Neuronal stem cell (in vitro differentiated cells): ENCODE results near the gene FNDC8.
A peak's percentile ranks its signal among the peaks of the same experiment; 100 is the strongest.

ENCODE experiments used
- DNase-seq: peaks from one replicate; pipeline ENCODE4 v3.0.0-alpha.2; 2013; ENCODE audit warnings: low spot score
- H2AFZ ChIP-seq: one replicate; pipeline ENCODE4 v1.6.1; 2013; ENCODE audit warnings: mild to moderate bottlenecking, low read length, inconsistent platforms
- H2AK5ac ChIP-seq: 2 replicates; pipeline ENCODE4 v1.6.1; 2013; ENCODE audit warnings: low read depth, mild to moderate bottlenecking, inconsistent platforms, low read length, moderate library complexity, mixed read lengths
- H2BK120ac ChIP-seq: 2 replicates; pipeline ENCODE4 v1.6.1; 2013; ENCODE audit warnings: low read depth, mild to moderate bottlenecking, inconsistent platforms, low read length, moderate library complexity, mixed read lengths
- H2BK12ac ChIP-seq: one replicate; pipeline ENCODE4 v1.6.1; 2013; ENCODE audit warnings: low read length, inconsistent platforms
- H2BK15ac ChIP-seq: 2 replicates; pipeline ENCODE4 v1.6.1; 2013; ENCODE audit warnings: mild to moderate bottlenecking, low read length, inconsistent platforms, mixed read lengths
- H2BK5ac ChIP-seq: one replicate; pipeline ENCODE4 v1.6.1; 2013; ENCODE audit warnings: inconsistent platforms, mild to moderate bottlenecking, low read length, moderate library complexity
- H3K14ac ChIP-seq: one replicate; pipeline ENCODE4 v1.6.1; 2013; ENCODE audit warnings: low read length, inconsistent platforms
- H3K18ac ChIP-seq: 2 replicates; pipeline ENCODE4 v1.6.1; 2013; ENCODE audit warnings: low read length, inconsistent platforms
- H3K23ac ChIP-seq: 2 replicates; pipeline ENCODE4 v1.6.1; 2013; ENCODE audit warnings: low read depth, mild to moderate bottlenecking, mixed read lengths, low read length, inconsistent platforms; ENCODE audit not compliant: poor library complexity
- H3K27ac ChIP-seq: replicated peaks from 3 replicates; pipeline ENCODE4 v1.5.1; 2013; ENCODE audit warnings: low read length, inconsistent platforms
- H3K27me3 ChIP-seq, 3 experiments: 2 replicates each; pipeline ENCODE4 v1.6.1; 2013; ENCODE audit warnings: low read length in 3 of 3, mild to moderate bottlenecking in 2 of 3, inconsistent platforms in 1 of 3, low read depth in 1 of 3, mixed read lengths in 1 of 3, moderate library complexity in 1 of 3; ENCODE audit not compliant: control insufficient read depth in 3 of 3, insufficient read depth in 3 of 3
- H3K36me3 ChIP-seq, 2 donors: replicated peaks in 1 of 2; 2 replicates each; pipeline ENCODE4 v1.6.1; 2013; ENCODE audit warnings: low read length in 2 of 2; ENCODE audit not compliant: control insufficient read depth in 2 of 2, insufficient read depth in 2 of 2
- H3K4ac ChIP-seq: 2 replicates; pipeline ENCODE4 v1.6.1; 2013; ENCODE audit warnings: inconsistent platforms, mild to moderate bottlenecking, low read length, moderate library complexity
- H3K4me1 ChIP-seq, 2 donors: 1 replicate in 1 of 2; 2 replicates in 1 of 2; pipeline ENCODE4 v1.6.1; 2013; ENCODE audit warnings: low read length in 2 of 2, low read depth in 1 of 2; ENCODE audit not compliant: control insufficient read depth in 2 of 2, insufficient read depth in 1 of 2
- H3K4me2 ChIP-seq: one replicate; pipeline ENCODE4 v1.6.1; 2013; ENCODE audit warnings: mild to moderate bottlenecking, low read length, inconsistent platforms; ENCODE audit not compliant: insufficient read depth, poor library complexity, severe bottlenecking
- H3K4me3 ChIP-seq, 2 donors: 2 replicates each; pipeline ENCODE4 v1.5.1; 2013; ENCODE audit warnings: low read length in 2 of 2, mild to moderate bottlenecking in 2 of 2, inconsistent platforms in 1 of 2, moderate library complexity in 1 of 2
- H3K79me1 ChIP-seq: one replicate; pipeline ENCODE4 v1.6.1; 2013; ENCODE audit warnings: low read depth, mild to moderate bottlenecking, inconsistent platforms, low read length, moderate library complexity
- H3K9ac ChIP-seq: one replicate; pipeline ENCODE4 v1.6.1; 2013; ENCODE audit warnings: mild to moderate bottlenecking, low read depth, low read length, inconsistent platforms; ENCODE audit not compliant: poor library complexity
- H3K9me3 ChIP-seq, 2 donors: replicated peaks in 1 of 2; 2 replicates each; pipeline versions ENCODE3 to v1.6.1; 2013; ENCODE audit warnings: low read length in 2 of 2, mild to moderate bottlenecking in 2 of 2, inconsistent platforms in 1 of 2, low read depth in 1 of 2, mixed read lengths in 1 of 2, moderate library complexity in 1 of 2; ENCODE audit not compliant: control insufficient read depth in 2 of 2, insufficient read depth in 1 of 2
- H4K8ac ChIP-seq: one replicate; pipeline ENCODE4 v1.6.1; 2013; ENCODE audit warnings: low read depth, mild to moderate bottlenecking, inconsistent platforms, low read length, moderate library complexity
- H4K91ac ChIP-seq: one replicate; pipeline ENCODE4 v1.6.1; 2013; ENCODE audit warnings: low read length, low read depth, mild to moderate bottlenecking, inconsistent platforms; ENCODE audit not compliant: poor library complexity
- WGBS, 2 donors: extraction: QIAGEN DNeasy Blood & Tissue Kit; methylation state at CpG; one replicate each; pipeline ENCODE4 v1.1.7; 2013; ENCODE audit warnings: missing lambda C conversion rate in 2 of 2, mixed read lengths in 1 of 2; ENCODE audit not compliant: insufficient read length in 2 of 2, insufficient replicate concordance in 1 of 2; ENCODE audit errors: extremely low coverage in 2 of 2; 5-methylcytosine and 5-hydroxymethylcytosine counted together

The FNDC8 gene

GRCh38 chr17:35095741-35096140 is 25.7 kb upstream of the FNDC8 start:
- Histone ChIP-seq H3K4me1 (no peaks in the 10 kb centered on the region), H2BK15ac (no peak overlapping the region), H3K79me1 (no peaks in the 10 kb centered on the region), H3K9ac (no peak overlapping the region), H3K36me3 (peaks cover 15 to 28% of the 10 kb centered on the region in 2 donors), H3K14ac (no peak overlapping the region), H3K4ac (no peak overlapping the region), H3K4me2 (no peak overlapping the region), H3K9me3 (peaks cover 0 to 2% of the 10 kb centered on the region in 2 donors), H3K23ac (no peak overlapping the region), H3K4me3 (no peak overlapping the region), H4K8ac (no peak overlapping the region), H3K18ac (no peak overlapping the region), H2BK5ac (no peak overlapping the region), H2AK5ac (no peak overlapping the region), H2BK12ac (no peak overlapping the region), H2BK120ac (no peak overlapping the region), H4K91ac (no peak overlapping the region), H2AFZ (no peak overlapping the region), H3K27me3 (no peaks in the 10 kb centered on the region), H3K27ac (no peak overlapping the region)
- DNase-seq: no peak
- no CpG with 5 or more reads among the region's 1 CpG for WGBS, 2 donors

- no peak overlapping the region for H2BK15ac ChIP-seq
- H2BK12ac ChIP-seq: no peak overlapping the region
- peaks cover 0 to 2% of the 10 kb centered on the region in 2 donors for H3K9me3 ChIP-seq
- no peak overlapping the region for H2AK5ac ChIP-seq
- no peak overlapping the region for H3K4me3 ChIP-seq
- no peaks in the 10 kb centered on the region for H3K79me1 ChIP-seq
- H3K14ac ChIP-seq: no peak overlapping the region
- no peak overlapping the region for H3K23ac ChIP-seq
- H3K27ac ChIP-seq: no peak overlapping the region
- WGBS, 2 donors: no CpG with 5 or more reads among the region's 2 CpGs
- H2AFZ ChIP-seq: no peak overlapping the region
- H3K9ac ChIP-seq: peak overlapping the region; percentile 12
- H2BK120ac ChIP-seq: no peak overlapping the region
- H3K18ac ChIP-seq: peak overlapping the region; percentile 35
- no peak overlapping the region for H3K4me2 ChIP-seq
- no peak overlapping the region for H4K91ac ChIP-seq
- no peaks in the 10 kb centered on the region for H3K4me1 ChIP-seq
- peaks cover 19 to 48% of the 10 kb centered on the region in 2 donors for H3K36me3 ChIP-seq
- H3K27me3 ChIP-seq: no peaks in the 10 kb centered on the region
- no peak overlapping the region for H2BK5ac ChIP-seq
- DNase-seq: no peak
- H4K8ac ChIP-seq: no peak overlapping the region
- H3K4ac ChIP-seq: no peak overlapping the region
Measured at GRCh38 chr17:35097776-35098175, 23.6 kb upstream of the FNDC8 start.

DNA sequence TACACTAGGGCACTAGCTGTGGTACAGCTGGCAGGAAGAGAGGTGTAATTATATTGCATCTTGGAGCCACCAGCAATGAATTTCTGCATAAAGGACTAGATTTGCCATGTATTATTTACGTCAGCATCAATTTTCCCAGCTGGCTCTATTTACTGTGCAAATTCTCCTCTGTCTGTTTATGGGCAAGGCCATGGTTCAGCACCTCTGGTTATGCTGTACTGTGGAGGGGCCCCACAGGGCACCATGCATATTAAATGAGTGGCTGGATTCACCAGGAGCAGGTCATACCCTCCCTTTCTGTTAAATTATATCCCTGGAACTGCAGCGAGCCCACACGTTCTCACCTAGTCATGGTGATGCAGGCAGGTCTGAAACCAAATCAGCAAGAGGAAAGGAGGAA is 21.5 kb upstream of the FNDC8 start:
- Histone ChIP-seq H4K8ac (no peak overlapping the region), H3K79me1 (no peaks in the 10 kb centered on the region), H3K9ac (no peak overlapping the region), H2BK12ac (no peak overlapping the region), H3K14ac (no peak overlapping the region), H4K91ac (no peak overlapping the region), H3K4me3 (no peak overlapping the region), H3K18ac (no peak overlapping the region), H2AK5ac (no peak overlapping the region), H2AFZ (no peak overlapping the region), H3K4ac (no peak overlapping the region), H3K9me3 (peaks cover 0 to 2% of the 10 kb centered on the region in 2 donors), H3K27me3 (no peaks in the 10 kb centered on the region), H3K36me3 (peaks cover 24 to 66% of the 10 kb centered on the region in 2 donors), H3K4me1 (no peaks in the 10 kb centered on the region), H3K23ac (no peak overlapping the region), H3K27ac (no peak overlapping the region), H2BK120ac (no peak overlapping the region), H2BK5ac (no peak overlapping the region), H2BK15ac (no peak overlapping the region), H3K4me2 (no peak overlapping the region)
- DNase-seq: no peak
- WGBS, 2 donors: no CpG with 5 or more reads among the region's 3 CpGs

GRCh38 chr17:35101036-35101435 is 20.4 kb upstream of the FNDC8 start:
- H4K91ac ChIP-seq: no peak overlapping the region
- H3K4me2 ChIP-seq: no peak overlapping the region
- no peak overlapping the region for H3K27ac ChIP-seq
- no peaks in the 10 kb centered on the region for H3K4me1 ChIP-seq
- no peak overlapping the region for H3K4ac ChIP-seq
- H3K9me3 ChIP-seq: peaks cover 0 to 2% of the 10 kb centered on the region in 2 donors
- H3K27me3 ChIP-seq: no peaks in the 10 kb centered on the region
- no peak overlapping the region for H2AK5ac ChIP-seq
- no CpG with 5 or more reads among the region's 14 CpGs for WGBS, 2 donors
- H2BK120ac ChIP-seq: no peak overlapping the region
- no peak overlapping the region for H4K8ac ChIP-seq
- H3K4me3 ChIP-seq: no peak overlapping the region
- H3K18ac ChIP-seq: no peak overlapping the region
- no peak overlapping the region for H3K9ac ChIP-seq
- no peak overlapping the region for H2BK5ac ChIP-seq
- no peaks in the 10 kb centered on the region for H3K79me1 ChIP-seq
- no peak overlapping the region for H2AFZ ChIP-seq
- peaks cover 29 to 77% of the 10 kb centered on the region in 2 donors for H3K36me3 ChIP-seq
- H3K23ac ChIP-seq: no peak overlapping the region
- no peak overlapping the region for H3K14ac ChIP-seq
- H2BK15ac ChIP-seq: no peak overlapping the region
- no peak overlapping the region for H2BK12ac ChIP-seq
- DNase-seq: no peak
